ENCODE results near the gene MYADML2. TPM values are rescaled to one million over a fixed set of nuclear protein-coding genes. Genes with fewer than 3 reads are reported as not detected.
"Not testable (repeated sequence)": the region's sequence is repeated elsewhere in the genome, so short reads cannot be mapped to it uniquely, and the experiment has no call there.

Gene MYADML2
- total and polyA plus RNA-seq, 10 donors, result not detected

GRCh38 chr17:81955058-81955681 lies 8.1 kb upstream of the MYADML2 start:
- no peak overlapping the region for H3K4me3 ChIP-seq
- intact Hi-C loops (cut with DNase I; ENCODE audit: low total_unique reads), result loop anchor here (5.0 kb wide), 1 partner anchor 67 kb away; the partner anchor contains the start of genes CENPX and LRRC45
- 91 to 97% (median 94%) methylated on average over 24 to 26 of the region's 26 CpGs for WGBS, 5 donors
- H3K4me1 ChIP-seq, result peaks cover 4 to 15% (median 13%) of the 10 kb centered on the region in 6 donors
- DNase-seq, result no peak
- H3K36me3 ChIP-seq, result no peaks in the 10 kb centered on the region
- no peak overlapping the region for H3K27ac ChIP-seq
- no peaks in the 10 kb centered on the region for H3K9me3 ChIP-seq
- TF ChIP-seq POLR2A (IDR thresholded peaks at IDR 0.05), result no peak
- no peak for TF ChIP-seq POLR2AphosphoS5 (IDR thresholded peaks at IDR 0.05)
- H3K27me3 ChIP-seq (replicated peaks in 1 of 7), result peaks cover 0 to 69% (median 30%) of the 10 kb centered on the region in 7 donors

GRCh38 chr17:81954131-81955057 lies 7.4 kb upstream of the MYADML2 start:
- WGBS, 5 donors, result 82 to 92% (median 87%) methylated on average over 19 of the region's 19 CpGs
- no peak for DNase-seq

GRCh38 chr17:81953443-81953842 lies 6.4 kb upstream of the MYADML2 start:
- DNase-seq; intact Hi-C loops (cut with DNase I; ENCODE audit: low total_unique reads); H3K27ac ChIP-seq; H3K36me3 ChIP-seq; H3K9me3 ChIP-seq; H3K4me1 ChIP-seq; H3K4me3 ChIP-seq: not testable (repeated sequence)
- peaks cover 0 to 51% (median 14%) of the 10 kb centered on the region in 7 donors for H3K27me3 ChIP-seq (replicated peaks in 1 of 7)
- 69 to 79% (median 77%) methylated on average over 5 of the region's 5 CpGs for WGBS, 5 donors

More at GRCh38 chr17:81954131-81955057, 7.4 kb upstream of the MYADML2 start:
- Histone ChIP-seq H3K27ac (no peak overlapping the region), H3K9me3 (no peaks in the 10 kb centered on the region), H3K4me1 (peaks cover 0 to 7% (median 6%) of the 10 kb centered on the region in 6 donors), H3K4me3 (no peak overlapping the region), H3K27me3 (replicated peaks in 1 of 7) (peaks cover 0 to 61% (median 23%) of the 10 kb centered on the region in 7 donors), H3K36me3 (no peaks in the 10 kb centered on the region)
- TF ChIP-seq POLR2AphosphoS5 (IDR thresholded peaks at IDR 0.05) (no peak), CTCF (IDR thresholded peaks at IDR 0.05 in 8 of 11, conservative IDR thresholded peaks at IDR 0.05 in 3 of 11) (no peak), POLR2A (IDR thresholded peaks at IDR 0.05) (no peak)
- intact Hi-C loops (cut with DNase I; ENCODE audit: low total_unique reads), result loop anchor here (5.0 kb wide), 1 partner anchor 68 kb away; the partner anchor contains the start of genes CENPX and LRRC45

GRCh38 chr17:81952792-81953228 lies 5.8 kb upstream of the MYADML2 start:
- H3K9me3 ChIP-seq, result no peaks in the 10 kb centered on the region
- WGBS, 5 donors, result 70 to 81% (median 71%) methylated on average over 11 to 16 of the region's 16 CpGs
- intact Hi-C loops (cut with DNase I; ENCODE audit: low total_unique reads), result no loop called here
- H3K4me1 ChIP-seq, result no peaks in the 10 kb centered on the region
- no peak for DNase-seq
- peaks cover 0 to 45% (median 9%) of the 10 kb centered on the region in 7 donors for H3K27me3 ChIP-seq (replicated peaks in 1 of 7)
- TF ChIP-seq CTCF (IDR thresholded peaks at IDR 0.05 in 8 of 11, conservative IDR thresholded peaks at IDR 0.05 in 3 of 11) (no peak), POLR2A (IDR thresholded peaks at IDR 0.05) (no peak), POLR2AphosphoS5 (IDR thresholded peaks at IDR 0.05) (no peak)
- no peaks in the 10 kb centered on the region for H3K36me3 ChIP-seq
- H3K27ac ChIP-seq, result no peak overlapping the region
- H3K4me3 ChIP-seq, result no peak overlapping the region
